ENCODE measurements around the gene SERPINI1. TPM values are rescaled to one million over a fixed set of nuclear protein-coding genes. Genes with fewer than 3 reads are reported as not detected.

SERPINI1 gene
- total RNA-seq, 1 experiment from 2014 or later = 6.4 TPM

- H3K27ac Mint-ChIP-seq = no peak overlapping the region
- 0 out of 2 replicates have a peak, but pooled peaks cover 4% of the 10 kb centered on the region for H3K36me3 Mint-ChIP-seq
- no peak overlapping the region for H3K4me3 Mint-ChIP-seq
- no peaks in the 10 kb centered on the region for H3K27me3 Mint-ChIP-seq (ENCODE audit: low read depth)
- ATAC-seq = no peak
- DNase-seq (ENCODE audit: low spot score) = no peak
- TF ChIP-seq ATF2 (CRISPR knock-in tag; IDR thresholded peaks at IDR 0.05; ENCODE audit: borderline replicate concordance, low read depth) (no peak), ETV6 (CRISPR knock-in tag; IDR thresholded peaks at IDR 0.05) (no peak), ZNF425 (CRISPR knock-in tag; conservative IDR thresholded peaks at IDR 0.05) (no peak), ZMAT4 (CRISPR knock-in tag; IDR thresholded peaks at IDR 0.05) (no peak), FOXK1 (CRISPR knock-in tag; IDR thresholded peaks at IDR 0.05) (no peak), STAT6 (CRISPR knock-in tag; conservative IDR thresholded peaks at IDR 0.05; ENCODE audit: low read depth) (no peak), ZNF281 (CRISPR knock-in tag; IDR thresholded peaks at IDR 0.05) (no peak), ATF3 (CRISPR knock-in tag; conservative IDR thresholded peaks at IDR 0.05) (no peak), ELF4 (CRISPR knock-in tag; IDR thresholded peaks at IDR 0.05; ENCODE audit: low read depth) (no peak), IRF2 (CRISPR knock-in tag; IDR thresholded peaks at IDR 0.05; ENCODE audit: borderline replicate concordance, low read depth) (no peak), NFE2L1 (CRISPR knock-in tag; IDR thresholded peaks at IDR 0.05) (no peak)
- peaks cover 10% of the 10 kb centered on the region for H3K9me3 Mint-ChIP-seq
- POLR2A ChIA-PET = no interaction called here
- CTCF ChIA-PET = no interaction called here
- H3K4me1 Mint-ChIP-seq = peaks cover 9% of the 10 kb centered on the region
Measured at GRCh38 chr3:167754049-167754448, 18.5 kb downstream of the SERPINI1 start.

- peaks cover under 1% of the 10 kb centered on the region; the same call in 1 of the 2 replicates for H3K4me1 Mint-ChIP-seq
- DNase-seq (ENCODE audit: low spot score) (no peak), ATAC-seq (no peak)
- H3K4me3 Mint-ChIP-seq = no peak overlapping the region
- H3K27me3 Mint-ChIP-seq (ENCODE audit: low read depth) = no peaks in the 10 kb centered on the region
- POLR2A ChIA-PET = no interaction called here
- H3K36me3 Mint-ChIP-seq = peaks cover 27% of the 10 kb centered on the region
- CTCF ChIA-PET = no interaction called here
- no peak overlapping the region for H3K27ac Mint-ChIP-seq
- peaks cover 32% of the 10 kb centered on the region for H3K9me3 Mint-ChIP-seq
- TF ChIP-seq SP1 (CRISPR knock-in tag; conservative IDR thresholded peaks at IDR 0.05) = no peak
- no peak for TF ChIP-seq AR (CRISPR knock-in tag; IDR thresholded peaks at IDR 0.05)
- no peak for TF ChIP-seq MXD4 (CRISPR knock-in tag; IDR thresholded peaks at IDR 0.05; ENCODE audit: borderline replicate concordance)
- TF ChIP-seq ZNF425 (CRISPR knock-in tag; conservative IDR thresholded peaks at IDR 0.05) = no peak
- no peak for TF ChIP-seq ZNF138 (CRISPR knock-in tag; conservative IDR thresholded peaks at IDR 0.05)
- no peak for TF ChIP-seq ZNF317 (CRISPR knock-in tag; IDR thresholded peaks at IDR 0.05; ENCODE audit: borderline replicate concordance, low read depth)
- no peak for TF ChIP-seq USF1 (CRISPR knock-in tag; IDR thresholded peaks at IDR 0.05)
Measured at GRCh38 chr3:167761302-167761701, 25.8 kb downstream of the SERPINI1 start.
